IMR-90 (cell line): ENCODE results near the gene BRD3. TPM values are rescaled to one million over a fixed set of nuclear protein-coding genes. Genes with fewer than 3 reads are reported as not detected.

Source experiments
- ATAC-seq: fragments of 200-7000 bp; cut with Tn5 transposase; 2 replicates; pipeline ENCODE4 v1.9.1; 2020; ENCODE audit warnings: low read depth, mild to moderate bottlenecking, moderate library complexity
- BruUV-seq: library from RNA; stranded (reverse); fragments of 400-500 nt; replicated peaks from 2 replicates; lab custom pipeline; 2021; lab: Mats Ljungman, UMichigan
- CTCF ChIA-PET: fragments of 300-600 bp; formaldehyde crosslinking; extraction: SDS; loops from one replicate; lab custom pipeline; 2021; ENCODE audit warnings: antibody characterized with exemption; lab: Yijun Ruan, JAX
- POLR2A ChIA-PET: fragments of 300-600 bp; sonication (Branson Sonifier 250); formaldehyde crosslinking; loops from one replicate; lab custom pipeline; 2022; ENCODE audit warnings: antibody characterized with exemption; ENCODE audit not compliant: unreplicated experiment; lab: Charles Lee
- DNase-seq: peaks from one replicate; pipeline ENCODE4 v3.0.0; 2013
- H2AFZ ChIP-seq: replicated peaks from 2 replicates; pipeline ENCODE3; 2013; ENCODE audit warnings: low read length, mild to moderate bottlenecking; ENCODE audit not compliant: poor library complexity
- H2AK5ac ChIP-seq: 2 replicates; pipeline ENCODE4 v1.6.1; 2013; ENCODE audit warnings: low read depth, low read length, inconsistent platforms
- H2AK9ac ChIP-seq: replicated peaks from 2 replicates; pipeline ENCODE3; 2013; ENCODE audit warnings: mild to moderate bottlenecking, low read depth, low read length, moderate library complexity; ENCODE audit not compliant: poor library complexity
- H2BK120ac ChIP-seq: 2 replicates; pipeline ENCODE4 v1.6.1; 2013; ENCODE audit warnings: low read depth, low read length, inconsistent platforms
- H2BK15ac ChIP-seq: 3 replicates; pipeline ENCODE4 v1.6.1; 2013; ENCODE audit warnings: low read depth, low read length, inconsistent platforms
- H2BK20ac ChIP-seq: 2 replicates; pipeline ENCODE4 v1.6.1; 2013; ENCODE audit warnings: low read depth, mild to moderate bottlenecking, inconsistent platforms, low read length, moderate library complexity
- H2BK5ac ChIP-seq: 2 replicates; pipeline ENCODE4 v1.6.1; 2013; ENCODE audit warnings: mild to moderate bottlenecking, low read depth, low read length, inconsistent platforms; ENCODE audit not compliant: poor library complexity, severe bottlenecking
- H3K14ac ChIP-seq: replicated peaks from 2 replicates; pipeline ENCODE4 v1.6.1; 2013; ENCODE audit warnings: low read depth, low read length, inconsistent platforms
- H3K18ac ChIP-seq: 2 replicates; pipeline ENCODE4 v1.6.1; 2013; ENCODE audit warnings: low read depth, low read length, control low read depth
- H3K23ac ChIP-seq: 2 replicates; pipeline ENCODE4 v1.6.1; 2013; ENCODE audit warnings: low read depth, low read length, inconsistent platforms
- H3K27ac ChIP-seq: 2 replicates; pipeline ENCODE4 v1.5.1; 2013; ENCODE audit warnings: mild to moderate bottlenecking, control low read depth, low read length; ENCODE audit not compliant: insufficient read depth
- H3K27me3 ChIP-seq: 2 replicates; pipeline ENCODE4 v1.6.1; 2013; ENCODE audit warnings: low read length; ENCODE audit not compliant: control insufficient read depth, insufficient read depth
- H3K36me3 ChIP-seq: 2 replicates; pipeline ENCODE4 v1.6.1; 2013; ENCODE audit warnings: low read length, mixed read lengths; ENCODE audit not compliant: control insufficient read depth, insufficient read depth
- H3K4ac ChIP-seq: 2 replicates; pipeline ENCODE4 v1.6.1; 2013; ENCODE audit warnings: low read depth, low read length, inconsistent platforms
- H3K4me1 ChIP-seq: 2 replicates; pipeline ENCODE4 v1.6.1; 2013; ENCODE audit warnings: low read length, mixed read lengths; ENCODE audit not compliant: control insufficient read depth, insufficient read depth
- H3K4me2 ChIP-seq: 2 replicates; pipeline ENCODE4 v1.6.1; 2013; ENCODE audit warnings: low read depth, mild to moderate bottlenecking, control low read depth, low read length, moderate library complexity
- H3K4me3 ChIP-seq: 2 replicates; pipeline ENCODE4 v1.5.1; 2013; ENCODE audit warnings: low read depth, mild to moderate bottlenecking, control low read depth, low read length, moderate library complexity; ENCODE audit not compliant: insufficient read depth
- H3K56ac ChIP-seq: 2 replicates; pipeline ENCODE4 v1.6.1; 2013; ENCODE audit warnings: low read length, inconsistent platforms; ENCODE audit not compliant: insufficient read depth; ENCODE audit errors: extremely low read depth
- H3K79me1 ChIP-seq, 2 experiments: 2 replicates each; pipeline ENCODE4 v1.6.1; 2013; ENCODE audit warnings: low read length in 2 of 2, inconsistent platforms in 1 of 2, low read depth in 1 of 2
- H3K9ac ChIP-seq: 2 replicates; pipeline ENCODE4 v1.6.1; 2013; ENCODE audit warnings: low read depth, low read length, control low read depth
- H3K9me1 ChIP-seq: 2 replicates; pipeline ENCODE4 v1.6.1; 2013; ENCODE audit warnings: low read length, inconsistent platforms; ENCODE audit not compliant: insufficient read depth
- H3K9me3 ChIP-seq: 2 replicates; pipeline ENCODE4 v1.6.1; 2013; ENCODE audit warnings: low read length; ENCODE audit not compliant: control insufficient read depth, insufficient read depth
- H4K20me1 ChIP-seq: 2 replicates; pipeline ENCODE4 v1.6.1; 2013; ENCODE audit warnings: low read length, inconsistent platforms; ENCODE audit not compliant: insufficient read depth
- H4K5ac ChIP-seq: 2 replicates; pipeline ENCODE4 v1.6.1; 2013; ENCODE audit warnings: mild to moderate bottlenecking, low read depth, low read length, control low read depth
- H4K8ac ChIP-seq, 2 experiments: 2 replicates each; pipeline ENCODE4 v1.6.1; 2013; ENCODE audit warnings: low read depth in 2 of 2, low read length in 2 of 2, control low read depth in 1 of 2, inconsistent platforms in 1 of 2
- H4K91ac ChIP-seq: 2 replicates; pipeline ENCODE4 v1.6.1; 2013; ENCODE audit warnings: low read depth, low read length, inconsistent platforms; ENCODE audit not compliant: insufficient read depth
- MAZ ChIP-seq: IDR thresholded peaks from 2 replicates; pipeline ENCODE4 v1.6.1; 2012; ENCODE audit warnings: low read depth, mild to moderate bottlenecking, low read length, improper control_type of control experiment, moderate library complexity, borderline replicate concordance
- WGBS, 2 experiments: methylation state at CpG; one replicate each; pipeline versions ENCODE4 v1.1.5 to v1.1.7; 2013; ENCODE audit warnings: missing lambda C conversion rate in 2 of 2; ENCODE audit not compliant: insufficient read length in 1 of 2; ENCODE audit errors: extremely low coverage in 2 of 2; 5-methylcytosine and 5-hydroxymethylcytosine counted together
- dilution Hi-C: fragments of 300-500 bp; cut with HindIII; formaldehyde crosslinking; loops from one replicate; pipeline ENCODE4 v1.14.3; 2018; ENCODE audit warnings: low sequenced_read_pairs; ENCODE audit not compliant: unreplicated experiment
- in situ Hi-C: fragments of 300-500 bp; cut with MboI; formaldehyde crosslinking; loops from 3 replicates; pipeline ENCODE4 v1.14.3; 2019; ENCODE audit warnings: low sequenced_read_pairs, inconsistent platforms, mixed read lengths
- intact Hi-C: fragments of 100-400 bp; cut with micrococcal nuclease; formaldehyde crosslinking; loops from 2 replicates; pipeline ENCODE4 v1.10.0; 2022
- polyA plus RNA-seq, 3 experiments: library from polyadenylated mRNA; depleted of rRNA; stranded (reverse); fragments of >200 nt; gene quantifications; 2 replicates each; pipeline ENCODE4 v1.2.3, GENCODE V29; 2012; ENCODE audit warnings: low replicate concordance in 1 of 3
- total RNA-seq: library from RNA; depleted of rRNA; stranded (reverse); fragments of >200 nt; gene quantifications from 2 replicates; pipeline ENCODE4 v1.2.3, GENCODE V29; 2012
- TF ChIP-seq, protein P1 (sequence below): conservative IDR thresholded peaks from 2 replicates; pipeline ENCODE4 v1.5.1; 2012; ENCODE audit warnings: mild to moderate bottlenecking, low read depth, low read length, improper control_type of control experiment

BRD3 gene
- total and polyA plus RNA-seq, 2 of the 4 experiments (the other 2 are of a cell fraction) = 2.2 to 7.1 TPM

DNA sequence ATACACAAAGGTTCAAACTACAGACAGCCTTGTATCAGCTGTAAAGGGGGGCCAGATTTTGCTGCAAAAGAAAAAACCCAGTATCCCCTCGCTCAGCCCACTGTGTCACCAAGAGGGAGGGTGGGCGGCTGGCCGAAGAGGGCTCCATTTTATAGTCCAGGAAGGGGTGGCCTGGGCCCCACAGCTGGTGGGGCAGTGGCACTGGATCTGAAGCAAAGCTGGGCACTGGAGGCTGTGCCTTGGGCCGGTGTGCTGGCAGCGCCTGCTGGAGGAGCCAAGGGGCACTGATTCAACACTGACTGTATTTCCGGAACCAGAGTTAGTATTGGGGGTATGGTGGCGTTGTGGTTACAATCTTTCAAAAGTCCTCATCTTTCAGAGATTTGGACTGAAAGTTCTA lies 9.1 kb downstream of the BRD3 start:
- Histone ChIP-seq H3K9ac (no peak overlapping the region), H3K4ac (no peak overlapping the region), H4K8ac (no peak overlapping the region), H4K5ac (no peak overlapping the region), H3K4me1 (peaks cover 18% of the 10 kb centered on the region), H2AK9ac (no peak overlapping the region), H3K27me3 (no peaks in the 10 kb centered on the region), H2BK20ac (no peak overlapping the region), H2AFZ (no peak overlapping the region), H2BK120ac (no peak overlapping the region), H3K56ac (no peak overlapping the region), H2AK5ac (no peak overlapping the region), H3K23ac (no peak overlapping the region), H4K20me1 (peaks cover 95% of the 10 kb centered on the region), H3K9me3 (no peaks in the 10 kb centered on the region), H3K79me1 (peaks cover 38 to 93% of the 10 kb centered on the region in 2 experiments), H3K36me3 (peaks cover 3% of the 10 kb centered on the region; the same call in 1 of the 2 replicates), H3K4me2 (no peak overlapping the region), H3K14ac (no peak overlapping the region), H2BK5ac (no peak overlapping the region), H3K27ac (no peak overlapping the region), H2BK15ac (no peak overlapping the region), H3K4me3 (no peak overlapping the region), H4K91ac (no peak overlapping the region), H3K9me1 (peaks cover 7% of the 10 kb centered on the region; the same call in 1 of the 2 replicates), H3K18ac (no peak overlapping the region)
- in situ Hi-C loops = no loop called here
- TF ChIP-seq, protein P1, sequence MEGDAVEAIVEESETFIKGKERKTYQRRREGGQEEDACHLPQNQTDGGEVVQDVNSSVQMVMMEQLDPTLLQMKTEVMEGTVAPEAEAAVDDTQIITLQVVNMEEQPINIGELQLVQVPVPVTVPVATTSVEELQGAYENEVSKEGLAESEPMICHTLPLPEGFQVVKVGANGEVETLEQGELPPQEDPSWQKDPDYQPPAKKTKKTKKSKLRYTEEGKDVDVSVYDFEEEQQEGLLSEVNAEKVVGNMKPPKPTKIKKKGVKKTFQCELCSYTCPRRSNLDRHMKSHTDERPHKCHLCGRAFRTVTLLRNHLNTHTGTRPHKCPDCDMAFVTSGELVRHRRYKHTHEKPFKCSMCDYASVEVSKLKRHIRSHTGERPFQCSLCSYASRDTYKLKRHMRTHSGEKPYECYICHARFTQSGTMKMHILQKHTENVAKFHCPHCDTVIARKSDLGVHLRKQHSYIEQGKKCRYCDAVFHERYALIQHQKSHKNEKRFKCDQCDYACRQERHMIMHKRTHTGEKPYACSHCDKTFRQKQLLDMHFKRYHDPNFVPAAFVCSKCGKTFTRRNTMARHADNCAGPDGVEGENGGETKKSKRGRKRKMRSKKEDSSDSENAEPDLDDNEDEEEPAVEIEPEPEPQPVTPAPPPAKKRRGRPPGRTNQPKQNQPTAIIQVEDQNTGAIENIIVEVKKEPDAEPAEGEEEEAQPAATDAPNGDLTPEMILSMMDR = 0 out of 2 replicates have a peak, but pooled peaks have one; percentile 3
- no peak for TF ChIP-seq MAZ
- CTCF ChIA-PET = no interaction called here
- DNase-seq = peak; percentile 9
- WGBS, 2 experiments = no CpG with 5 or more reads among the region's 7 CpGs
- BruUV-seq = no TSS peak
- intact Hi-C loops = no loop called here
- ATAC-seq = no peak
- dilution Hi-C loops = no loop called here
- POLR2A ChIA-PET = interaction anchor here (0.5 kb wide), 1 partner anchor 241 kb away, joined by 3 read pairs; no protein-coding TSS in a partner anchor
